Measurements from ENCODE around the gene TAS1R2.

Gene TAS1R2

DNA sequence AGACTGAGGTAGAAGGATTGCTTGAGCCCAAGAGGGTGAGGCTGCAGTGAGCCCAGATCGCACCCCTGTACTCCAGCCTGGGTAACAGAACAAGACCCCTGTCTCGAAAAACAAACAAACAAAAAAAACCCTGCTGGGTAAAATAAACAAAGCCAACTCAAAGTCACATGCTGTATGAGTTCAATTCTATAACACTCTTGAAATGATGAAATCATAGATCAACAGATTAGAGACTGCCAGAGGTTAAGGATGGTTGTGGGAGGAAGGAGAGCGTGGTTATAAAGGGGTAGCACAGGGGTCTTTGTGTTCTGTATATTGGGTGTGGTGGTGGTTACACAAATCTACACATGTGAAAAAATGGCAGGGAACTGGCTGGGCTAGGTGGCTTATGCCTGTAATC, 62.5 kb downstream of the TAS1R2 start:
- no peak for DNase-seq

DNA sequence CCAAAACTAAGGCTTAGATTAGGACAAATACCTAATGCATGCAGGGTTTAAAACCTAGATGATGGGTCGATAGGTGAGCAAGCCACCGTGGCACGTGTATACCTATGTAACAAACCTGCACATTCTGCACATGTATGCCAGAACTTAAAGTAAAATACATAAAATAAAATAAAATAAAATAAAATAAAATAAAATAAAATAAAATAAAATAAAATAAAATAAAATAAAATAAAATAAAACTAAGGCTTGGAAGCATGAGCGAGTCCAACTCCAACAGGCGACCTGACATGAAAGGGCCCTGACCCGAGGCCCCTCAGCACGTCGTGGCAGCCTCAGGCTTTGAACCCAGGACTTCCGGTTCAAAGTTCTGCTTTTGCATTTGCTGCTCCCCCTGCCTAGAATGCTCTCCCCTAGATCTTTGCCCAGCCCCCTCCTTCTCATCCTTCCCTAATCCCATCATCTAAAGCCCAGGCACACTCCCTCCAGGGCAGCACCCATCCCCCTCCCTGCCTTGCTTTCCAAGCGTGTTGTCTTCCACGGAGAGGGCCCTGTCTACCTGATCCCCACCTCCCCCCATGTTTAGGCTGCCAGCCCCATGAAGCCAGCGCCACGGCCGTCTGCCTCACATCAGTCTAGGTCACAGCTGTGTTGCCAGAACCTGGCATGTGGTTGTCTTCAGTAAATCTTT, 64.3 kb downstream of the TAS1R2 start:
- DNase-seq: no peak

DNA sequence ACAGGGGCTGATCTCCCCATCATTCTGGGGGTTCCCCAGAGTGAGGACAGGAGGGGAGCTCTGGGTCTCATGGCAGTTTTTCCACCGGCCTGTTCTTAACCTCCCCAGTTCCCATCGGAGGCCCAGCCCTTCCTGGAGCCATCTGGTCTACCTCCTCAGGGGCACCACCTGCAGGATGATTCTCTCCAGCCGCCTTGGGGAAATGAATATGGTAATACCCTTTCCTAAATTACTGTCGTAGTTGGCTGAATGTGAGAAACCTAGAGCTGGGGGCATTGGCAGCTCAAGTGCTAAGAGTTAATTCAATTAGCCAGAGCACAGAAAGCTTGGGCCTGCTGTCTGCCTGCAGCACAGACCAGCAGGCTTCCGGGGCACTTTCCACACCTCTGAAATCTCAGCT, 64.9 kb downstream of the TAS1R2 start:
- no peak for DNase-seq

DNA sequence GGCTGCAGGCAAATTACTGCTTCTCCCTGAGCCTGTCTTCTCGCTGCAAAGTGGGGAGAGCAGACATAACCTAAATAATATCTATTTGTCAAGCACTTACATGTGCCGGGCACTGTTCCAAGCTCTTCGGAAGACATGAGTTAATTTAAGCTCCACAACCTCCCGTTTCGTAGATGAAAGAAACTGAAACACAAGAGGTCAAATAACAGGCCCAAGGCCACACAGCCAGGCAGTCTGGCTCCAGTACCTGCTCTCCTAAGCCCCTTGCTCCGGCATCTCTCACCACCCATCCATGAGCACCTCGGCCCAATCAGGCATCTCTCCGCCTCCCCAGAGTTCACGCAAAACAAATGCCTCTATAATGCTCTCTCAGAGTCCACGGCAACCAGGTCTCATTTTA, 65.4 kb downstream of the TAS1R2 start:
- no peak for DNase-seq

DNA sequence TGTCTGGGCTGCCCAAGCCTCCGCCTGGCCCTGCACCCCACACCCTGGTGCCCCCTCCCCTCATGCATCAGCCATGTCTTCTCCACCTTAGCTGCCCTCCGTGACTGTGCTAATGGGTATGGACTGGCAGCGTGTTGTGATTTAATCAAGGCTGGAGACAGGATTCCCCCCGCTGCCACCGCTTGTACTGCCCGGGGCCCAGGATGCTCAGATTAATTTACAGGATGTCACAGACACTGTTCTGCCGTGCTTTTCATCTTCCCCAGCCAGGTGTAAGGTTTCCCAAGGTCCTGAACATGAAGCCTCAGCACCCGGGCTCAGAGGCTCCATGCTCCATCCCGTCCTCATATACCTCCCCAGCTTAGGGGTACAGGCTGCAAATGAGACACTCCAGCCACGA, 66.3 kb downstream of the TAS1R2 start:
- no peak for DNase-seq

DNA sequence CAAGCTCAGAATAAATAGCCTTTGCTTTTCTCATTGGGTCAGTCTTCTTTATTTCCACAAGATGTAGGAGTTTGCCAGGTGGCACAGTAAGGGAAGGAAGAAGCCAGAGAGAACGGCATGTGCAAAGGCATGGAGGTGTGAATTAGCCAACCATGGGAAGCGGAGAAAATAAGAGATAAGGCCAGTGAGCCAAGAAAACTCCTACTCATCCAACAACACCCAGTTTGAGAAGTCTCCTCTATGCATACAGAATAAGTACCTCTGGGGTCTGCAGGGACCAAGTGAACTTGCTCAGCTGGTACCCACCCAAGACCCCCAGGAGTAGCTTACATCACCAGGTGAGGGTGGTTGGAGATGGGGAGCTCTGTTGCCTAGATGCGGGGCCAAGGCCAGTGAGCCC, 66.7 kb downstream of the TAS1R2 start:
- no peak for DNase-seq

All from NCI-H2107 (cell line).